Esophagus muscularis mucosa (tissue), 4 donors: Measurements from ENCODE around the gene RARB. TPM values are rescaled to one million over a fixed set of nuclear protein-coding genes. Genes with fewer than 3 reads are reported as not detected.

Experiments used
- DNase-seq: peaks from one replicate; pipeline ENCODE4 v3.0.0-alpha.2; 2017; ENCODE audit errors: extremely low spot score
- H3K27ac ChIP-seq, 4 donors: fragments of 200-600 bp; sonication (generic); replicated peaks in 1 of 4; 1 replicate in 3 of 4; 2 replicates in 1 of 4; pipeline ENCODE4 v1.5.1; 2016 to 2019; ENCODE audit warnings: mild to moderate bottlenecking in 1 of 4
- H3K27me3 ChIP-seq, 4 donors: fragments of 200-600 bp; sonication (generic); one replicate each; pipeline versions ENCODE4 v1.5.1 to v1.6.0; 2016 to 2019
- H3K36me3 ChIP-seq, 4 donors: fragments of 200-600 bp; sonication (generic); one replicate each; pipeline ENCODE4 v1.5.1; 2016 to 2019
- H3K4me1 ChIP-seq, 4 donors: fragments of 200-600 bp; sonication (generic); one replicate each; pipeline ENCODE4 v1.5.1; 2016 to 2019
- H3K4me3 ChIP-seq, 4 donors: fragments of 200-600 bp; sonication (generic); 1 replicate in 2 of 4; 2 replicates in 2 of 4; pipeline ENCODE4 v1.5.1; 2016 to 2019; ENCODE audit warnings: mild to moderate bottlenecking in 4 of 4, moderate library complexity in 1 of 4
- H3K9me3 ChIP-seq, 4 donors: fragments of 200-600 bp; sonication (generic); 1 replicate in 3 of 4; 2 replicates in 1 of 4; pipeline ENCODE4 v1.5.1; 2016 to 2019
- EP300 ChIP-seq: sonication (generic); formaldehyde crosslinking; IDR thresholded peaks from one replicate; pipeline ENCODE4 v1.6.1; 2017; ENCODE audit warnings: antibody characterized with exemption
- POLR2A ChIP-seq: fragments of 450-650 bp; IDR thresholded peaks from one replicate; pipeline ENCODE4 v1.6.1; 2017; ENCODE audit warnings: antibody characterized with exemption, moderate library complexity, mild to moderate bottlenecking, low read depth
- POLR2AphosphoS5 ChIP-seq, 2 donors: sonication (generic); formaldehyde crosslinking; IDR thresholded peaks; one replicate each; pipeline ENCODE4 v1.6.1; 2017; ENCODE audit warnings: antibody characterized with exemption in 2 of 2
- WGBS: methylation state at CpG from one replicate; pipeline ENCODE4 v1.1.5; 2018; 5-methylcytosine and 5-hydroxymethylcytosine counted together
- intact Hi-C: fragments of 100-400 bp; cut with DNase I; formaldehyde crosslinking; loops from one replicate; pipeline ENCODE4 v1.15.1; 2023
- total RNA-seq, 4 donors: library from RNA; depleted of rRNA; stranded (reverse); fragments of >200 nt; gene quantifications; one replicate each; pipeline versions ENCODE4 v1.1.0 to v1.2.1, GENCODE V29; 2016
- TF ChIP-seq, protein P1 (sequence below), 3 experiments: fragments of 200-600 bp in 2 of 3; fragments of 450-650 bp in 1 of 3; sonication (generic) in 2 of 3; IDR thresholded peaks; one replicate each; pipeline ENCODE4 v1.5.1; 2017 to 2019; ENCODE audit warnings: antibody characterized with exemption in 3 of 3, mild to moderate bottlenecking in 2 of 3, moderate library complexity in 1 of 3

RARB gene
- total RNA-seq, 4 donors from 2014 or later, result 29.2 to 51.9 (median 40.9) TPM

DNA sequence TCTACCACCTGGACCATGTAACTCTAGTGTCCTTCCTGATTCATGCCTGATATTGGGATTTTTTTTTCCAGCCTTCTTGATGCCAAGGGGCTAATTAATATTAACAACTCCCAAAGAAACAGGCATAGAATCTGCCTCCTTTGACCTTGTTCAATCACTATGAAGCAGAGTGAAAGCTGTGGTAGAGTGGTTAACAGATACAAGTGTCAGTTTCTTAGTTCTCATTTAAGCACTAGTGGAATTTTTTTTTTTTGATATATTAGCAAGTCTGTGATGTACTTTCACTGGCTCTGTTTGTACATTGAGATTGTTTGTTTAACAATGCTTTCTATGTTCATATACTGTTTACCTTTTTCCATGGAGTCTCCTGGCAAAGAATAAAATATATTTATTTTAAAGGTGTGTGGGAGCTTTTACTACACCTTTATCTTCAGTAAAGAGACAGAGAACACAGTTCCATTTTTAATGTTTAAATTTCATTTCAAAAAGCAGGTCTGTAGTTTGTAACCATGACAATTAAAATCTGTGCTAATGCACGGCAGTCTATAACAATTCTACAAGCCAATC, 169.6 kb downstream of the RARB start:
- peak overlapping the region; percentile 10 to 35 (median 29) for H3K27ac ChIP-seq
- peaks cover 0 to 55% (median 28%) of the 10 kb centered on the region in 4 donors for H3K36me3 ChIP-seq
- 52% methylated on average over 1 of the region's 1 CpG for WGBS
- intact Hi-C loops, result loop anchor here (5.0 to 10.0 kb wide), 3 partner anchors 443 to 825 kb away; no protein-coding TSS in a partner anchor
- no peaks in the 10 kb centered on the region for H3K9me3 ChIP-seq
- no peak for TF ChIP-seq EP300
- TF ChIP-seq POLR2AphosphoS5 (IDR thresholded peaks at IDR 0.05), result no peak
- no peak for TF ChIP-seq POLR2A
- TF ChIP-seq, protein P1, sequence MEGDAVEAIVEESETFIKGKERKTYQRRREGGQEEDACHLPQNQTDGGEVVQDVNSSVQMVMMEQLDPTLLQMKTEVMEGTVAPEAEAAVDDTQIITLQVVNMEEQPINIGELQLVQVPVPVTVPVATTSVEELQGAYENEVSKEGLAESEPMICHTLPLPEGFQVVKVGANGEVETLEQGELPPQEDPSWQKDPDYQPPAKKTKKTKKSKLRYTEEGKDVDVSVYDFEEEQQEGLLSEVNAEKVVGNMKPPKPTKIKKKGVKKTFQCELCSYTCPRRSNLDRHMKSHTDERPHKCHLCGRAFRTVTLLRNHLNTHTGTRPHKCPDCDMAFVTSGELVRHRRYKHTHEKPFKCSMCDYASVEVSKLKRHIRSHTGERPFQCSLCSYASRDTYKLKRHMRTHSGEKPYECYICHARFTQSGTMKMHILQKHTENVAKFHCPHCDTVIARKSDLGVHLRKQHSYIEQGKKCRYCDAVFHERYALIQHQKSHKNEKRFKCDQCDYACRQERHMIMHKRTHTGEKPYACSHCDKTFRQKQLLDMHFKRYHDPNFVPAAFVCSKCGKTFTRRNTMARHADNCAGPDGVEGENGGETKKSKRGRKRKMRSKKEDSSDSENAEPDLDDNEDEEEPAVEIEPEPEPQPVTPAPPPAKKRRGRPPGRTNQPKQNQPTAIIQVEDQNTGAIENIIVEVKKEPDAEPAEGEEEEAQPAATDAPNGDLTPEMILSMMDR (IDR thresholded peaks at IDR 0.05), result no peak
- DNase-seq, result no peak
- peaks cover 18 to 74% (median 59%) of the 10 kb centered on the region in 4 donors for H3K4me1 ChIP-seq
- no peak overlapping the region for H3K4me3 ChIP-seq
- H3K27me3 ChIP-seq, result no peaks in the 10 kb centered on the region

DNA sequence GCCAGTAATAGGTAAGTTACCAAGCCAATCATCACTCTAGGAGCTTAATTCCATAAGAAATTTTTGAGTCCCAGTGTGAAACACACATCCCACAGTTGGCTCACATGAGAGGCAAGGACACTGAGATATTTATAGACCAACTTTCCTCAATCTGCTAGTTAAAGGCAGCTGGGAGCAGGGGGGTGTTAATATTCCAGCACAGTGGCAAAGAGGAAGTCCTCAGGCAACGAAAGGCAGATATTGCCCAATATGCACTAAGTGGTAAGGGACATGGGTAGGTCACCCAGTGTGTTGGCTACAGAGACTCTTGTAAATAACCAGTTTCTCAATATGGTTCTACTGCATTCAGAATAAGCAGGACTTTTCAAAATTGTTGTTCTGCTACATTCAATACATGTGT, 175.6 kb downstream of the RARB start:
- peaks cover under 1 to 81% (median 40%) of the 10 kb centered on the region in 4 donors for H3K36me3 ChIP-seq
- DNase-seq, result no peak
- peak overlapping the region; percentile 1 to 8 (median 4) for H3K27ac ChIP-seq
- WGBS, result 40% methylated on average over 1 of the region's 1 CpG
- intact Hi-C loops, result no loop called here
- no peak overlapping the region for H3K4me3 ChIP-seq
- no peaks in the 10 kb centered on the region for H3K9me3 ChIP-seq
- TF ChIP-seq POLR2A (no peak), POLR2AphosphoS5 (IDR thresholded peaks at IDR 0.05) (peak in 1 of 2 donors; percentile 26)
- no peaks in the 10 kb centered on the region for H3K27me3 ChIP-seq
- H3K4me1 ChIP-seq, result peaks cover 13 to 25% (median 16%) of the 10 kb centered on the region in 4 donors

DNA sequence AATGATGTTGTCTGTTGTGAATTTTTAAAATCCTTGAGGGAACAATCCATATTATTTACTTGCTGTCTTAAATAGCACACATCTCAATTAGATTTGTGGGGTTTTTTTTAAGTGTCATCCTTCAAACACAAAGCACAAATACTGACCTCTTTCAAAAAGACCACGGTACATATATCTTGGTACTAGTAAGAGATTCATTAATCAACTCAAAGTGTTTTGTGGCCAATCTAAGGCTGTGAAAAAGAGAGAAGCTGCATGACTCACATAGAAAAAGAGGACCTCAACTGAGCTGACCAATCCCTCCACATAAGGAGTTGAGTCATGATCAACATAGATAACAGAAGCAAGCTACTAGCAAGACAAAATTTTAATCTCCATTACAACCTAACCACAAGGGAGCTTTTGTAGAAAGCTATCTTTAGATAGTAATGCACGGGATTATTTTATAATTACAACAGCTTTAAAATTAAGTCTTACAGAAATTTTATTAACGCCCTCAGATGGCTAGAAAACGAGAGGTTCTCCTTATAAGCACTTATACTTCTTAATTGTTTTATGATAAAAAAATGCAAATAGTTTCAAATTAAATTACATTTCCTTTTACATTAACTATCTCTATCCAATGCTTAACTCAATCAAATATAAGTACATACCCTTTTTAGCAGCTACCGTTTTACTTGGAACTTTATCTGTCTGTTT, 176.2 kb downstream of the RARB start:
- Histone ChIP-seq H3K36me3 (peaks cover 6 to 81% (median 42%) of the 10 kb centered on the region in 4 donors), H3K27ac (peak overlapping the region; percentile 1 to 8 (median 4)), H3K4me3 (no peak overlapping the region), H3K9me3 (no peaks in the 10 kb centered on the region), H3K4me1 (peaks cover 13 to 24% (median 16%) of the 10 kb centered on the region in 4 donors), H3K27me3 (no peaks in the 10 kb centered on the region)
- WGBS, result 74% methylated on average over 5 of the region's 5 CpGs
- intact Hi-C loops, result no loop called here
- no peak for TF ChIP-seq EP300
- TF ChIP-seq, protein P1 (IDR thresholded peaks at IDR 0.05), result no peak
- no peak for TF ChIP-seq POLR2A
- TF ChIP-seq POLR2AphosphoS5 (IDR thresholded peaks at IDR 0.05), result no peak
- no peak for DNase-seq

DNA sequence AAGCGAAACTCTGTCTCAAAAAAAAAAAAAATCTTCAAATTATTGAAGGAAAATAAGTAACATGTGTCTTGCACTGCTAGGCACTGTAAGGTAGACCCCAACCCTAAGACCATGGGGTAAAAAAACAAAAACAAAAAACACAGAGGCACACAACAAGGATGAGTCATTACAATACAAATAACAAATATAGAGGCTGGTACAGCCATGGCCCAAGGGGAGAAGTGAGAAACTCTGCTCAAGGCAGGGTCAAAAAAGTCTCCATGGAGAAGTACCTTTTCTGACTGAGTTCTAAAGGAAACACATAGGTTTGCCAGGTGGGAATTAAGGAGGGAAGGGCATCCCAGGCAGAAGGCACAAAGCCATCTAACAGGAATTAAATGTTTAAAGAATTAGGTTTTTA, 182.1 kb downstream of the RARB start:
- DNase-seq, result no peak
- peaks cover 30 to 94% (median 60%) of the 10 kb centered on the region in 4 donors for H3K36me3 ChIP-seq
- intact Hi-C loops, result no loop called here
- 97% methylated on average over 1 of the region's 1 CpG for WGBS
- no peaks in the 10 kb centered on the region for H3K27me3 ChIP-seq
- peaks cover 0 to 13% (median 3%) of the 10 kb centered on the region in 4 donors for H3K4me1 ChIP-seq
- no peaks in the 10 kb centered on the region for H3K9me3 ChIP-seq
- no peak overlapping the region for H3K27ac ChIP-seq
- H3K4me3 ChIP-seq, result no peak overlapping the region
- TF ChIP-seq EP300 (no peak), POLR2AphosphoS5 (IDR thresholded peaks at IDR 0.05) (no peak), POLR2A (no peak)
- TF ChIP-seq, protein P1 (IDR thresholded peaks at IDR 0.05), result no peak

DNA sequence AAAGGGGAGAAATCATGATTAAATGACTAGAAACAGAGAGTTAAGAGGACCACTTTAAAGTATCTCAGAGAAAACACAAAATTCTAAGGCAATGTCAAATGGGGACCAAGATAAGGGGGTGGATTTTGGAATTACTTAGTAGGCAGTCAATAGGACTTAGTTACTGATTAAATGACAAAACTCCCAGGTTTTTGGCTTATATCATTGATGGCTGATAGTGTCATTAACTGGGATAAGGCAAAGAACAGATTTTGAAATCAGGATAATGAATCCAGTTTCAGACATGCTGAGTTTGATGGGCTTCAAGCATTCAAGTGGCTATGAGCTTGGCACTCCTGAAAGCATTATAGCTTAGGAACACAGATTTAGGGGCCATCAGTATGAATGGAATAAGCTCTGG, 182.7 kb downstream of the RARB start:
- Histone ChIP-seq H3K27ac (no peak overlapping the region), H3K36me3 (peaks cover 30 to 95% (median 60%) of the 10 kb centered on the region in 4 donors), H3K27me3 (no peaks in the 10 kb centered on the region), H3K4me3 (no peak overlapping the region), H3K9me3 (no peaks in the 10 kb centered on the region), H3K4me1 (peaks cover 0 to 13% (median 3%) of the 10 kb centered on the region in 4 donors)
- TF ChIP-seq EP300 (no peak), POLR2AphosphoS5 (IDR thresholded peaks at IDR 0.05) (no peak), POLR2A (no peak)
- TF ChIP-seq, protein P1 (IDR thresholded peaks at IDR 0.05), result no peak
- DNase-seq, result no peak
- intact Hi-C loops, result no loop called here
